ENCODE measurements around the gene NECAB2. TPM values are rescaled to one million over a fixed set of nuclear protein-coding genes. Genes with fewer than 3 reads are reported as not detected.

NECAB2 gene
- 1 to 10 TPM; 1.0 to 3.6 TPM for total RNA-seq

DNA sequence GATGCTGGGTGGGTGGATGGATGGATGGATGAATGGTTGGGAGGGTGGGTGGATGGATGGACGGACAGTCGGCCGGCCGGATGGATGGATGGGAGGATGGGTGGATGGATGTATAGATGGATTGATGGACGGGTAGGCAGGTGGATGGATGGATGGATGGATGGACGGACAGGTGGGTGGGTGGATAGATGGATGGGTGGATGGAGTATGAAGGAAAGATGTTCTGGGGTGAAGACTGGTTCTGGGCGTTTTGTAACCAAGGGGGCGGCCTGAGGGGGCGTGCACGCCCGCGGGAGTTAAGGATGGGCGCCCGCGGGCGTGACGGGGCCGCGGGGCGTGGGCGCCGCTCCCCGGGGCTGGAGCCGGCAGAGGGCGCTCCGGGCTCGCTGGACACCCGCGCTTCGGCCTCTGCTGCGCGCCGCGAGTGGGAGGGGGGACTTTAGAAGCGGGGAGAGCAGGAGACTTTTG lies at the start of gene NECAB2:
Gene NECAB2, plus strand, starts transcription at position 407 of the 468 bp plus-strand sequence. CDS start 405 bp downstream, outside the sequence.
- peaks cover 4% of the 10 kb centered on the region for H3K4me1 ChIP-seq
- no peaks in the 10 kb centered on the region for H3K9me3 ChIP-seq
- peaks cover 0 to 5% of the 10 kb centered on the region in 2 donors for H3K27me3 ChIP-seq
- peaks cover 0 to 2% of the 10 kb centered on the region in 2 donors for H3K36me3 ChIP-seq (replicated peaks in 1 of 2; ENCODE audit: insufficient read depth in 1 of 2, low read depth in 2 of 2)
- ATAC-seq (peak; percentile 43), DNase-seq (peak in 3 of 4 donors; percentile 32 to 59 (median 38))
- TF ChIP-seq, protein P1, sequence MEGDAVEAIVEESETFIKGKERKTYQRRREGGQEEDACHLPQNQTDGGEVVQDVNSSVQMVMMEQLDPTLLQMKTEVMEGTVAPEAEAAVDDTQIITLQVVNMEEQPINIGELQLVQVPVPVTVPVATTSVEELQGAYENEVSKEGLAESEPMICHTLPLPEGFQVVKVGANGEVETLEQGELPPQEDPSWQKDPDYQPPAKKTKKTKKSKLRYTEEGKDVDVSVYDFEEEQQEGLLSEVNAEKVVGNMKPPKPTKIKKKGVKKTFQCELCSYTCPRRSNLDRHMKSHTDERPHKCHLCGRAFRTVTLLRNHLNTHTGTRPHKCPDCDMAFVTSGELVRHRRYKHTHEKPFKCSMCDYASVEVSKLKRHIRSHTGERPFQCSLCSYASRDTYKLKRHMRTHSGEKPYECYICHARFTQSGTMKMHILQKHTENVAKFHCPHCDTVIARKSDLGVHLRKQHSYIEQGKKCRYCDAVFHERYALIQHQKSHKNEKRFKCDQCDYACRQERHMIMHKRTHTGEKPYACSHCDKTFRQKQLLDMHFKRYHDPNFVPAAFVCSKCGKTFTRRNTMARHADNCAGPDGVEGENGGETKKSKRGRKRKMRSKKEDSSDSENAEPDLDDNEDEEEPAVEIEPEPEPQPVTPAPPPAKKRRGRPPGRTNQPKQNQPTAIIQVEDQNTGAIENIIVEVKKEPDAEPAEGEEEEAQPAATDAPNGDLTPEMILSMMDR (IDR thresholded peaks at IDR 0.05), result peak in 6 of 7 experiments; percentile 26 to 68 (median 56)
- TF ChIP-seq POLR2A (IDR thresholded peaks at IDR 0.05), result no peak
- WGBS, 2 donors, result 7 to 9% methylated on average over 28 to 35 of the region's 35 CpGs
- no peak within 1 kb of the TSS for H3K4me3 ChIP-seq
- intact Hi-C loops (cut with DNase I), result loop anchor here (5.0 to 10.0 kb wide), 3 partner anchors 77 to 227 kb away; partner anchors contain the start of genes ADAD2 and SLC38A8
- no peak within 1 kb of the TSS for H3K27ac ChIP-seq

GRCh38 chr16:83920894-83921491 lies 47.1 kb upstream of the NECAB2 start:
- peaks cover 6 to 23% of the 10 kb centered on the region in 2 donors for H3K36me3 ChIP-seq (replicated peaks in 1 of 2; ENCODE audit: insufficient read depth in 1 of 2, low read depth in 2 of 2)
- H3K9me3 ChIP-seq, result no peaks in the 10 kb centered on the region
- 83 to 84% methylated on average over 1 to 2 of the region's 2 CpGs for WGBS, 2 donors
- no peak overlapping the region for H3K4me3 ChIP-seq
- intact Hi-C loops (cut with DNase I), result no loop called here
- DNase-seq (no peak), ATAC-seq (no peak)
- H3K27ac ChIP-seq, result no peak overlapping the region
- TF ChIP-seq POLR2A (IDR thresholded peaks at IDR 0.05), result no peak
- TF ChIP-seq, protein P1 (IDR thresholded peaks at IDR 0.05), result no peak
- no peaks in the 10 kb centered on the region for H3K4me1 ChIP-seq
- H3K27me3 ChIP-seq, result no peaks in the 10 kb centered on the region

- Histone ChIP-seq H3K27ac (no peak overlapping the region), H3K27me3 (no peaks in the 10 kb centered on the region), H3K9me3 (no peaks in the 10 kb centered on the region), H3K4me3 (no peak overlapping the region), H3K36me3 (replicated peaks in 1 of 2; ENCODE audit: insufficient read depth in 1 of 2, low read depth in 2 of 2) (peaks cover 0 to 13% of the 10 kb centered on the region in 2 donors), H3K4me1 (peaks cover 4% of the 10 kb centered on the region)
- 86 to 96% methylated on average over 10 to 31 of the region's 31 CpGs for WGBS, 2 donors
- no peak for DNase-seq
- no peak for ATAC-seq
- intact Hi-C loops (cut with DNase I), result no loop called here
- TF ChIP-seq, protein P1 (IDR thresholded peaks at IDR 0.05), result no peak
- no peak for TF ChIP-seq POLR2A (IDR thresholded peaks at IDR 0.05)
Measured at GRCh38 chr16:83923581-83924365, 44.3 kb upstream of the NECAB2 start.

DNA sequence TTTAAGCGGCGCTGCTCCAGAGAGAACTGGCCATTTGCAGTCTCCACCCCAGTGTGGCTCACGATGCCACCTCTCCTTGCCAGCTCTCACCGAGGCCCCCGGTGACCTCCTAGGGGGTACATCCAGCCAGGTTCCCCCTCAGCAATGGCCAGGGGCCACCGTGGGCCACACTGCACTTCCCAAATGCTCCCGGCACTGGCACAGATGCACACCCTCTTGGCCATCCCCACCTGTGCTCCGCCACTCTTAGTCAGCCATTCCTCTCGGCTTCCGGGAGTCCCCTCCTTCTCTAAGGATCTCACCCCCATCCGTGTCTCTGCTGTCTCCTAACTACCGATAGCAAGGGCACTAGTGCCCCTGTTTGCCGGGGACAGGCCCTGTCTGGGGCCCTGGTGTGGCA lies 43.4 kb upstream of the NECAB2 start:
- 85% methylated on average over 11 to 13 of the region's 13 CpGs for WGBS, 2 donors
- no peak overlapping the region for H3K27ac ChIP-seq
- intact Hi-C loops (cut with DNase I), result no loop called here
- no peak for TF ChIP-seq POLR2A (IDR thresholded peaks at IDR 0.05)
- TF ChIP-seq, protein P1 (IDR thresholded peaks at IDR 0.05), result no peak
- no peak overlapping the region for H3K4me3 ChIP-seq
- no peaks in the 10 kb centered on the region for H3K9me3 ChIP-seq
- H3K36me3 ChIP-seq (replicated peaks in 1 of 2; ENCODE audit: insufficient read depth in 1 of 2, low read depth in 2 of 2), result peaks cover 0 to 4% of the 10 kb centered on the region in 2 donors
- H3K27me3 ChIP-seq, result no peaks in the 10 kb centered on the region
- H3K4me1 ChIP-seq, result peaks cover 4% of the 10 kb centered on the region
- DNase-seq, result no peak
- no peak for ATAC-seq

Measured in body of pancreas (tissue), 4 donors.